ENCODE data around the gene EFCAB11. TPM values are rescaled to one million over a fixed set of nuclear protein-coding genes. Genes with fewer than 3 reads are reported as not detected.

Gene EFCAB11
- total and polyA plus RNA-seq, 2 donors (not counting 3 experiments of a cell fraction or from before 2014, with no cell fraction given): 2.8 to 6.3 TPM

DNA sequence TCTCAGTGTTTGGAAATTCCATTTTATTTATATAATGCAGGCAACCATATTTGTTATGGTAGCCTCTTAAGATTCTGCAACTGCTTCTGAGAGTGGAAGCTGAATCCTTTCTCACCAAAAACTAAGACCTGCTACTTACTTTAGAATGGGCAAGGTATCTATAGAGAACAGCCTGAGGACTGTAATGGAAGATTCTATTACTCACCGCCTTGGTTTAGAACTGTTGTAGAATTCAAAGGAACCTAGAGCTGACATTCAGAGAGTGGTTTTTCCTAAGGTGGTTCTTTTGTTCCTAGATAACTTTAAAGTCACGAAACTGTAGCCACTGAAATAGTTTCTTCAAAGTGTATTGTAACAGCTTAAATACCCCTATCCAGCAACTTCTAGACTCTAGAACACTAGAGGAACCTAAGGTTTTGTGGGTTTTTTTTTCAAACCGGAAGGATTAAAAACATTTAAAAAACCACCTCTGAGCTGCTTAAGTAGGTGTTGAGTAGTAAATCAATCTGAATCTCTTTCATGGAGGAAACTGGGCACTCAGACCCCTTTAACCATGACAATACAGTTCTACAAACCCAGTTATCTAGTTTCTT, 5.4 kb upstream of the EFCAB11 start:
- POLR2A ChIA-PET: no interaction called here
- Histone ChIP-seq H3K4me1 (ENCODE audit: control insufficient read depth, extremely low read depth, insufficient read depth, low read length) (peaks cover 28% of the 10 kb centered on the region), H3K9ac (replicated peaks; ENCODE audit: extremely low read depth, insufficient read depth, low read length) (no peak overlapping the region), H3K4me2 (ENCODE audit: insufficient read depth, low read length) (no peak overlapping the region), H3K9me1 (replicated peaks; ENCODE audit: control insufficient read depth, extremely low read depth, insufficient read depth, low read length) (no peaks in the 10 kb centered on the region), H3K36me3 (ENCODE audit: control insufficient read depth in 2 of 2, extremely low read depth in 1 of 2, insufficient read depth in 2 of 2, low read length in 2 of 2) (peaks cover 2 to 13% of the 10 kb centered on the region in 2 experiments), H3K27ac (ENCODE audit: insufficient read depth, low read depth, low read length) (no peak overlapping the region), H3K9me3 (replicated peaks; ENCODE audit: control insufficient read depth, insufficient read depth, low read length) (no peaks in the 10 kb centered on the region), H3K79me2 (ENCODE audit: control insufficient read depth, insufficient read depth, low read length) (peaks cover 76% of the 10 kb centered on the region), H3K4me3 (replicated peaks in 1 of 3; ENCODE audit: insufficient read depth in 1 of 3, low read depth in 1 of 3, low read length in 3 of 3) (no peak overlapping the region), H4K20me1 (replicated peaks; ENCODE audit: control insufficient read depth, extremely low read depth, insufficient read depth, low read length) (no peaks in the 10 kb centered on the region), H3K27me3 (ENCODE audit: control insufficient read depth in 2 of 2, insufficient read depth in 2 of 2, low read length in 2 of 2) (no peaks in the 10 kb centered on the region), H2AFZ (ENCODE audit: low read depth, low read length) (no peak overlapping the region)
- intact Hi-C loops (cut with micrococcal nuclease): loop anchor here (5.0 kb wide), 2 partner anchors 102 to 182 kb away; partner anchors contain the start of gene KCNK13
- CTCF ChIA-PET: interaction anchor here (1.7 to 8.6 kb wide), 3 partner anchors 12 to 100 kb away, joined by 5 to 90 read pairs (median 14); no protein-coding TSS in a partner anchor
- no TSS peak for BruUV-seq (replicated peaks)
- DNase-seq (ENCODE audit: low read depth, low spot score) (no peak), FAIRE-seq (no peak)
- no peak for TF ChIP-seq MYC (IDR thresholded peaks at IDR 0.05; ENCODE audit: low read depth, low read length)
- TF ChIP-seq GATA2 (IDR thresholded peaks at IDR 0.05; ENCODE audit: insufficient read depth, insufficient read length, low read depth, low read length): no peak
- TF ChIP-seq FOS (IDR thresholded peaks at IDR 0.05; ENCODE audit: borderline replicate concordance, insufficient read depth, low read length): no peak
- TF ChIP-seq, protein P1, sequence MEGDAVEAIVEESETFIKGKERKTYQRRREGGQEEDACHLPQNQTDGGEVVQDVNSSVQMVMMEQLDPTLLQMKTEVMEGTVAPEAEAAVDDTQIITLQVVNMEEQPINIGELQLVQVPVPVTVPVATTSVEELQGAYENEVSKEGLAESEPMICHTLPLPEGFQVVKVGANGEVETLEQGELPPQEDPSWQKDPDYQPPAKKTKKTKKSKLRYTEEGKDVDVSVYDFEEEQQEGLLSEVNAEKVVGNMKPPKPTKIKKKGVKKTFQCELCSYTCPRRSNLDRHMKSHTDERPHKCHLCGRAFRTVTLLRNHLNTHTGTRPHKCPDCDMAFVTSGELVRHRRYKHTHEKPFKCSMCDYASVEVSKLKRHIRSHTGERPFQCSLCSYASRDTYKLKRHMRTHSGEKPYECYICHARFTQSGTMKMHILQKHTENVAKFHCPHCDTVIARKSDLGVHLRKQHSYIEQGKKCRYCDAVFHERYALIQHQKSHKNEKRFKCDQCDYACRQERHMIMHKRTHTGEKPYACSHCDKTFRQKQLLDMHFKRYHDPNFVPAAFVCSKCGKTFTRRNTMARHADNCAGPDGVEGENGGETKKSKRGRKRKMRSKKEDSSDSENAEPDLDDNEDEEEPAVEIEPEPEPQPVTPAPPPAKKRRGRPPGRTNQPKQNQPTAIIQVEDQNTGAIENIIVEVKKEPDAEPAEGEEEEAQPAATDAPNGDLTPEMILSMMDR (IDR thresholded peaks at IDR 0.05; ENCODE audit: extremely low read depth in 1 of 2, insufficient read depth in 1 of 2, low read depth in 1 of 2, low read length in 2 of 2): no peak
- TF ChIP-seq POLR2A (IDR thresholded peaks at IDR 0.05; ENCODE audit: low read depth, low read length): no peak
- TF ChIP-seq POLR2AphosphoS5 (IDR thresholded peaks at IDR 0.05; ENCODE audit: insufficient read depth, low read depth, low read length): no peak
- TF ChIP-seq EZH2 (IDR thresholded peaks at IDR 0.05; ENCODE audit: borderline replicate concordance, low read depth, low read length, severe bottlenecking): no peak
- no peak for TF ChIP-seq JUN (IDR thresholded peaks at IDR 0.05; ENCODE audit: borderline replicate concordance, insufficient read depth, insufficient read length, low read depth)
- TF ChIP-seq, protein P2, sequence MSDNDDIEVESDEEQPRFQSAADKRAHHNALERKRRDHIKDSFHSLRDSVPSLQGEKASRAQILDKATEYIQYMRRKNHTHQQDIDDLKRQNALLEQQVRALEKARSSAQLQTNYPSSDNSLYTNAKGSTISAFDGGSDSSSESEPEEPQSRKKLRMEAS (IDR thresholded peaks at IDR 0.05; ENCODE audit: insufficient read depth, insufficient read length): no peak
- dilution Hi-C loops (cut with MboI; ENCODE audit: extremely low pct_ligation_motif_present, low sequenced_read_pairs): no loop called here

Data from endothelial cell of umbilical vein (primary cell).